ENCODE measurements around the gene MAPK6.
"Not testable (repeated sequence)": the region's sequence is repeated elsewhere in the genome, so short reads cannot be mapped to it uniquely, and the experiment has no call there.

Gene MAPK6

DNA sequence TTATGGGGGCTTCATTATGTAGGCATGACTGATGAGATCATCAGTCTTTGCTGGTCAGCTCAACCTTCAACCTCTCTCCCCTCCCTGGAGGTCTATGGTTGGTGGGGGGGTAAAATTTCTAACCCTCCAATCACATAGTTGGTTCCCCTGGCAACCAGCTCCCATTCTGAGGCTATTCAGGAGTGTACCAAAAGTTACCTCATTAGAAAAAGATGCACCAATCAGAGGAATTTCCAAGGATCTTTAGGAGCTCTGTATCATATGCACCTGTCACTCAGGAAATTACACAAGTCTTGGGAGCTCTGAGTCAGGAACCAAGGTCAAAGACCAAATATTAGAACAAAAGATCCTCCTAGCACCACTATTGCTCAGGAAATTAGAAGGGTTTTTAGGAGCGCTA is 26.1 kb upstream of the MAPK6 start:
- no peaks in the 10 kb centered on the region for H3K4me1 ChIP-seq (ENCODE audit: control insufficient read depth in 1 of 2, insufficient read depth in 1 of 2, low read depth in 1 of 2, low read length in 1 of 2)
- no peak overlapping the region for H3K27ac ChIP-seq
- TF ChIP-seq, protein P1, sequence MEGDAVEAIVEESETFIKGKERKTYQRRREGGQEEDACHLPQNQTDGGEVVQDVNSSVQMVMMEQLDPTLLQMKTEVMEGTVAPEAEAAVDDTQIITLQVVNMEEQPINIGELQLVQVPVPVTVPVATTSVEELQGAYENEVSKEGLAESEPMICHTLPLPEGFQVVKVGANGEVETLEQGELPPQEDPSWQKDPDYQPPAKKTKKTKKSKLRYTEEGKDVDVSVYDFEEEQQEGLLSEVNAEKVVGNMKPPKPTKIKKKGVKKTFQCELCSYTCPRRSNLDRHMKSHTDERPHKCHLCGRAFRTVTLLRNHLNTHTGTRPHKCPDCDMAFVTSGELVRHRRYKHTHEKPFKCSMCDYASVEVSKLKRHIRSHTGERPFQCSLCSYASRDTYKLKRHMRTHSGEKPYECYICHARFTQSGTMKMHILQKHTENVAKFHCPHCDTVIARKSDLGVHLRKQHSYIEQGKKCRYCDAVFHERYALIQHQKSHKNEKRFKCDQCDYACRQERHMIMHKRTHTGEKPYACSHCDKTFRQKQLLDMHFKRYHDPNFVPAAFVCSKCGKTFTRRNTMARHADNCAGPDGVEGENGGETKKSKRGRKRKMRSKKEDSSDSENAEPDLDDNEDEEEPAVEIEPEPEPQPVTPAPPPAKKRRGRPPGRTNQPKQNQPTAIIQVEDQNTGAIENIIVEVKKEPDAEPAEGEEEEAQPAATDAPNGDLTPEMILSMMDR (IDR thresholded peaks at IDR 0.05): no peak
- no peaks in the 10 kb centered on the region for H3K9me3 ChIP-seq
- H3K36me3 ChIP-seq: no peaks in the 10 kb centered on the region
- no peak overlapping the region for H3K4me3 ChIP-seq (ENCODE audit: low read depth in 1 of 2, low read length in 1 of 2)
- H3K27me3 ChIP-seq: no peaks in the 10 kb centered on the region

DNA sequence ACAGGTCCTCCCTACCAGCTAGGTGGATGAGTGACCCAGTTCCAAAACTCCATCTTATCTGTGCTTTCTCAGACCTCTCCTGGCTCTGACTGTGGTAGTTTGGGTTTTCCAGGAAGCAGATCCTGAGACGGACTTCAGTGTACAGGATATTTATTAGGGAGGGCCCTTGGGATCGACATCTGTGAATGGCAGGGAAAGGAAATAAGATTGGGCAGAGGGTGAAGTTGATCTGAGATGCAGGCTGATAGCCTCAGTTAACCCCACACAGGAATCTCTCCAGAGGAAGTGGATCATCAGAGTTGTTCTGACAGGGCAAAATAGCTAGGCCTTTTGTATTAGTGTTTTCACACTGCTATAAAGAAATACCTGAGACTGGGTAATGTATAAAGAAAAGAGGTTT is 16.7 kb upstream of the MAPK6 start:
- Histone ChIP-seq H3K36me3 (no peaks in the 10 kb centered on the region), H3K4me1 (ENCODE audit: control insufficient read depth in 1 of 2, insufficient read depth in 1 of 2, low read depth in 1 of 2, low read length in 1 of 2) (no peaks in the 10 kb centered on the region), H3K4me3 (ENCODE audit: low read depth in 1 of 2, low read length in 1 of 2) (no peak overlapping the region), H3K27me3 (no peaks in the 10 kb centered on the region), H3K9me3 (no peaks in the 10 kb centered on the region), H3K27ac (no peak overlapping the region)
- TF ChIP-seq, protein P1 (IDR thresholded peaks at IDR 0.05): no peak

DNA sequence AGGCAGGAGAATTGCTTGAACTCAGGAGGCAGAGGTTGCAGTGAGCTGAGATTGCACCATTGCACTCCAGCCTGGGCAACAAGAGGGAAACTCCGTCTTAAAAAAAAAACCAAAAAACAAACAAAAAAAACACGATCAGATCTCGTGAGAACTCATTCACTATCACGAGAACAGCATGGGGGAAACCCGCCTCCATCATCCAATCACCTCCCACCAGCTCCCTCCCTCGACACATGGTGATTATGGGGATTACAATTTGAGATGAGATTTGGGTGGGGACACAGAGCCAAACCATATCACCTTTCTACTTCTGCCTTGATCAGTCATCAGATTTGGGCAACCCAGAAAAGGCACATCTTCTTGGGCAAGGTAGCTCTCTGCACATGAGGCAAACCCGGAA is 15.9 kb upstream of the MAPK6 start:
- H3K4me1 ChIP-seq (ENCODE audit: control insufficient read depth in 1 of 2, insufficient read depth in 1 of 2, low read depth in 1 of 2, low read length in 1 of 2); H3K9me3 ChIP-seq: not testable (repeated sequence)

DNA sequence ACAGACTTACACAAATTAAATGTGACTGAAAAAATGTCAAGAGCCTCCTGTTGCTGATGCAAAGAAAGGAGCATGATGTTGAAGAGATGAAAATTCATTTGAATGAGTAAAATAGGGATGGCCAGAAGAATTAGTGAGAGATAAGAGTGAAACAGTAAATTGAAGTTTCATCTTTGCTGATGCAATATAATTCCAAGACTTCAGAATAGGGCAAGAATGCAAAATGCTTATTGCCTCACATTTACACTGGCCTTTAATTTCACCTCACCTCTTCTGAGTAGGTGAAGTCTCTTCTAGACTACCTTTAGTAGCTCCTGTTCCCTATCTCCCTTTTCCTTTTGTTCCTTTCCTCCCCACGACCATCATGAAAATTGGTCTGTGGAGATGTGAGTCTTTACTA is 15.3 kb upstream of the MAPK6 start:
- TF ChIP-seq, protein P1 (IDR thresholded peaks at IDR 0.05): no peak
- no peaks in the 10 kb centered on the region for H3K9me3 ChIP-seq
- no peak overlapping the region for H3K27ac ChIP-seq

More for the DNA sequence above, 15.9 kb upstream of the MAPK6 start:
- not testable (repeated sequence) for H3K27ac ChIP-seq; H3K4me3 ChIP-seq (ENCODE audit: low read depth in 1 of 2, low read length in 1 of 2); H3K36me3 ChIP-seq; H3K27me3 ChIP-seq

DNA sequence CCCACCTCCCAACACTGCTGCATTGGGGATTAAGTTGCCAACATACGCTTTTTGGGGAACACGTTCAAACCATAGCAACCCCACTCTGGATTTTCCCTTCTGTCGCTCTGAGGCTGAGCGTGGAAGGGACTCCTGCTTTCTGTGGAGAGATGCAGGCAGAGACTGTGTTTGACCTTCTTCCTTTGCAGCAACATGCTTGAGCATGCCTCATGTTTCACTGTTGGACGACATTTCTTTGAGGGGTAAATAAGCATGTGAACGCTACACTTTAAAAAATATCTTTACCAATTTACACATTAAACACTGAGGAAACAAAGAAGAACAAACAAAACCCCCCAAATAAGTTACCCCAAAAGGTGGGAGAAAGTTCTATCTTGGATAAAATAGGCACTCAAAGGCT is 14.2 kb upstream of the MAPK6 start:
- no peaks in the 10 kb centered on the region for H3K36me3 ChIP-seq
- TF ChIP-seq, protein P1 (IDR thresholded peaks at IDR 0.05): no peak
- no peak overlapping the region for H3K27ac ChIP-seq
- no peaks in the 10 kb centered on the region for H3K27me3 ChIP-seq
- no peak overlapping the region for H3K4me3 ChIP-seq (ENCODE audit: low read depth in 1 of 2, low read length in 1 of 2)
- no peaks in the 10 kb centered on the region for H3K4me1 ChIP-seq (ENCODE audit: control insufficient read depth in 1 of 2, insufficient read depth in 1 of 2, low read depth in 1 of 2, low read length in 1 of 2)
- no peaks in the 10 kb centered on the region for H3K9me3 ChIP-seq

More for the DNA sequence above, 15.3 kb upstream of the MAPK6 start:
- Histone ChIP-seq H3K36me3 (no peaks in the 10 kb centered on the region), H3K4me3 (ENCODE audit: low read depth in 1 of 2, low read length in 1 of 2) (no peak overlapping the region), H3K4me1 (ENCODE audit: control insufficient read depth in 1 of 2, insufficient read depth in 1 of 2, low read depth in 1 of 2, low read length in 1 of 2) (no peaks in the 10 kb centered on the region), H3K27me3 (no peaks in the 10 kb centered on the region)

DNA sequence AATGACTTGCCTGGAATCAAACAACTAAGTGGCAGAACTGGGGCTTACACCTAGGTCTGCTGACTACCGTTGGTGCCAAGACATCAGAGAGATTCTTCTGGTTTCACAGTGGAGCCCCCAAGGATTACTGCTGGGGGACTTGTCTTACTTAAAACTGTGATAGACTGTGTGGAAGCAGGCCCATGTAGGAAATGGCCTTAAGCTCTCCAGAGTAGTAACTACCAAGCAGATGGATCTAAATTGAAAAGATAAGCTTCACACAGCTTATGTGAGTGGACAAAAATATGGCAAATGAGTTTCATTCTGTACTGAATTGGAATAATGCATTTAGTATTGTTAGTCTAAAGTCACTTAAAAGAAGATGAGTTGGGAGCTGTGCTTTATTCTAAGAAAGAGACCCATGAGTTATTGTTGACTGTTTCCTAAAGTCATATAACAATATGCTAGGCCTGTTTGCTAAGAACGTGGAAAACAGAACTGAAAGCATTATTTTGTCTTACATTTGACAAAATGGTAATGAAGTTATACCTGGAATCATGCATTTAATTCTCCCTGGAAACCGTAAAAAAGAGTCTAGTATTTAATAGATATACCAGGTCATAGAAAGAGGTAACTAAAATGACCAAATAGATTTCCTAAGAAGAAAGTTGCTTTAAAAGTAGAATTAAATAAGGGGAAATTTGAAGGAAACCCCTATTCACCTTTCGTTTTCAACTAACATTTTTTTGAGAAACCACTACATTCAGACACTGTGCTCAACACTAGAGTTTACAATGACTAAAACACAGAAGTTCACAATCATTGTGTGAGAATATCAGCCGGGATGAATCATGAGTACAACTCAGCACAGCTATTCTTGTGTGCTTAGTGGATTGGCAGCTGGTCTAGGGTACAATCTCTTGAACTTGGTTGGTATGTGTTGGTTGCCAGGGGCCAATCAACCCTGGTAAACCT is 13.0 kb upstream of the MAPK6 start:
- H3K4me1 ChIP-seq (ENCODE audit: control insufficient read depth in 1 of 2, insufficient read depth in 1 of 2, low read depth in 1 of 2, low read length in 1 of 2): no peaks in the 10 kb centered on the region
- TF ChIP-seq, protein P1 (IDR thresholded peaks at IDR 0.05): no peak
- H3K27me3 ChIP-seq: no peaks in the 10 kb centered on the region
- no peaks in the 10 kb centered on the region for H3K36me3 ChIP-seq
- no peak overlapping the region for H3K4me3 ChIP-seq (ENCODE audit: low read depth in 1 of 2, low read length in 1 of 2)
- H3K9me3 ChIP-seq: no peaks in the 10 kb centered on the region
- no peak overlapping the region for H3K27ac ChIP-seq

All from neutrophil (primary cell).